Activated B cell treated with CpG ODN at 0.5 μM for 24 hours (primary cell): ENCODE results near the gene SPI1. TPM values are rescaled to one million over a fixed set of nuclear protein-coding genes. Genes with fewer than 3 reads are reported as not detected.

Experiments
- ATAC-seq: fragments of 200-7000 bp; cut with Tn5 transposase; one replicate; pipeline ENCODE4 v1.10.0; 2021; ENCODE audit warnings: low read depth, mild to moderate bottlenecking, moderate library complexity
- CTCF ChIA-PET: fragments of 350-600 bp; sonication (Branson Sonifier 250); formaldehyde crosslinking; loops from one replicate; lab custom pipeline; 2021; ENCODE audit warnings: antibody characterized with exemption; lab: Charles Lee
- POLR2A ChIA-PET: fragments of 350-600 bp; sonication (Branson Sonifier 250); formaldehyde crosslinking; loops from one replicate; lab custom pipeline; 2021; ENCODE audit warnings: antibody characterized with exemption; lab: Charles Lee
- DNase-seq: peaks from one replicate; pipeline ENCODE4 v3.0.0; 2022
- H3K27ac Mint-ChIP-seq: one replicate; pipeline ENCODE4 v1.8.0; 2020; ENCODE audit warnings: mixed read lengths
- H3K27me3 Mint-ChIP-seq: one replicate; pipeline ENCODE4 v1.8.0; 2021; ENCODE audit warnings: mixed read lengths
- H3K36me3 Mint-ChIP-seq: one replicate; pipeline ENCODE4 v1.8.0; 2021; ENCODE audit warnings: low read depth, mixed read lengths
- H3K4me1 Mint-ChIP-seq: one replicate; pipeline ENCODE4 v1.8.0; 2021; ENCODE audit warnings: mixed read lengths
- H3K4me3 Mint-ChIP-seq: one replicate; pipeline ENCODE4 v1.8.0; 2020; ENCODE audit warnings: mild to moderate bottlenecking, mixed read lengths
- H3K9me3 Mint-ChIP-seq: one replicate; pipeline ENCODE4 v1.8.0; 2020; ENCODE audit warnings: mixed read lengths
- CTCF ChIP-seq: fragments of 200-600 bp; IDR thresholded peaks from one replicate; pipeline ENCODE4 v1.8.0; 2022; ENCODE audit warnings: antibody characterized with exemption, mild to moderate bottlenecking
- intact Hi-C: fragments of 100-400 bp; cut with micrococcal nuclease; formaldehyde crosslinking; loops from one replicate; pipeline ENCODE4 v1.15.1; 2024
- total RNA-seq: library from RNA; stranded (reverse); gene quantifications from 2 replicates; pipeline ENCODE4 v1.2.3, GENCODE V29; 2022

Gene SPI1
- total RNA-seq, 1 donor from 2014 or later, result 68.8 TPM

- ATAC-seq (no peak), DNase-seq (no peak)
- ChIA-PET POLR2A (no interaction called here), CTCF (no interaction called here)
- H3K36me3 Mint-ChIP-seq, result peaks cover 24% of the 10 kb centered on the region
- H3K4me1 Mint-ChIP-seq, result peaks cover 13% of the 10 kb centered on the region
- TF ChIP-seq CTCF, result no peak
- H3K4me3 Mint-ChIP-seq, result no peak overlapping the region
- no peaks in the 10 kb centered on the region for H3K9me3 Mint-ChIP-seq
- no peak overlapping the region for H3K27ac Mint-ChIP-seq
- intact Hi-C loops, result no loop called here
- no peaks in the 10 kb centered on the region for H3K27me3 Mint-ChIP-seq
Measured at GRCh38 chr11:47332303-47332711, 46.0 kb downstream of the SPI1 start.

GRCh38 chr11:47331454-47332302 lies 46.7 kb downstream of the SPI1 start:
- peaks cover 14% of the 10 kb centered on the region for H3K4me1 Mint-ChIP-seq
- ChIA-PET CTCF (no interaction called here), POLR2A (no interaction called here)
- no peak for TF ChIP-seq CTCF
- intact Hi-C loops, result no loop called here
- H3K36me3 Mint-ChIP-seq, result peaks cover 24% of the 10 kb centered on the region
- no peak overlapping the region for H3K4me3 Mint-ChIP-seq
- DNase-seq, result no peak
- no peaks in the 10 kb centered on the region for H3K9me3 Mint-ChIP-seq
- no peak for ATAC-seq
- no peaks in the 10 kb centered on the region for H3K27me3 Mint-ChIP-seq
- H3K27ac Mint-ChIP-seq, result no peak overlapping the region

- Mint-ChIP-seq H3K27me3 (no peaks in the 10 kb centered on the region), H3K4me1 (peaks cover 14% of the 10 kb centered on the region), H3K36me3 (peaks cover 24% of the 10 kb centered on the region), H3K27ac (no peak overlapping the region), H3K9me3 (no peaks in the 10 kb centered on the region), H3K4me3 (no peak overlapping the region)
- ChIA-PET CTCF (interaction anchor here (1.2 kb wide), 1 partner anchor 82 kb away, joined by 3 read pairs; no protein-coding TSS in a partner anchor), POLR2A (interaction anchor here (0.7 kb wide), 1 partner anchor 23 kb away, joined by 3 read pairs; no protein-coding TSS in a partner anchor)
- intact Hi-C loops, result loop anchor here (2.0 to 5.0 kb wide), 2 partner anchors 19 to 97 kb away; partner anchors contain the start of gene PSMC3
- DNase-seq (no peak), ATAC-seq (no peak)
- no peak for TF ChIP-seq CTCF
Measured at GRCh38 chr11:47329987-47330931, 48.1 kb downstream of the SPI1 start.

GRCh38 chr11:47329431-47329986 lies 48.8 kb downstream of the SPI1 start:
- no peaks in the 10 kb centered on the region for H3K27me3 Mint-ChIP-seq
- H3K4me1 Mint-ChIP-seq, result peaks cover 14% of the 10 kb centered on the region
- H3K36me3 Mint-ChIP-seq, result peaks cover 24% of the 10 kb centered on the region
- no peak overlapping the region for H3K4me3 Mint-ChIP-seq
- H3K27ac Mint-ChIP-seq, result no peak overlapping the region
- DNase-seq (no peak), ATAC-seq (no peak)
- ChIA-PET POLR2A (no interaction called here), CTCF (no interaction called here)
- TF ChIP-seq CTCF, result no peak
- H3K9me3 Mint-ChIP-seq, result no peaks in the 10 kb centered on the region
- intact Hi-C loops, result loop anchor here (2.0 to 5.0 kb wide), 2 partner anchors 19 to 98 kb away; partner anchors contain the start of gene PSMC3
